GM18870 (cell line): ENCODE measurements around the gene FRRS1L.

Experiments used
- ATAC-seq: cut with Tn5 transposase; IDR thresholded peaks from one replicate; pipeline ENCODE4 v1.9.1; 2021; ENCODE audit warnings: moderate library complexity; ENCODE audit not compliant: unreplicated experiment

Gene FRRS1L, protein sequence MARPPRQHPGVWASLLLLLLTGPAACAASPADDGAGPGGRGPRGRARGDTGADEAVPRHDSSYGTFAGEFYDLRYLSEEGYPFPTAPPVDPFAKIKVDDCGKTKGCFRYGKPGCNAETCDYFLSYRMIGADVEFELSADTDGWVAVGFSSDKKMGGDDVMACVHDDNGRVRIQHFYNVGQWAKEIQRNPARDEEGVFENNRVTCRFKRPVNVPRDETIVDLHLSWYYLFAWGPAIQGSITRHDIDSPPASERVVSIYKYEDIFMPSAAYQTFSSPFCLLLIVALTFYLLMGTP

DNA sequence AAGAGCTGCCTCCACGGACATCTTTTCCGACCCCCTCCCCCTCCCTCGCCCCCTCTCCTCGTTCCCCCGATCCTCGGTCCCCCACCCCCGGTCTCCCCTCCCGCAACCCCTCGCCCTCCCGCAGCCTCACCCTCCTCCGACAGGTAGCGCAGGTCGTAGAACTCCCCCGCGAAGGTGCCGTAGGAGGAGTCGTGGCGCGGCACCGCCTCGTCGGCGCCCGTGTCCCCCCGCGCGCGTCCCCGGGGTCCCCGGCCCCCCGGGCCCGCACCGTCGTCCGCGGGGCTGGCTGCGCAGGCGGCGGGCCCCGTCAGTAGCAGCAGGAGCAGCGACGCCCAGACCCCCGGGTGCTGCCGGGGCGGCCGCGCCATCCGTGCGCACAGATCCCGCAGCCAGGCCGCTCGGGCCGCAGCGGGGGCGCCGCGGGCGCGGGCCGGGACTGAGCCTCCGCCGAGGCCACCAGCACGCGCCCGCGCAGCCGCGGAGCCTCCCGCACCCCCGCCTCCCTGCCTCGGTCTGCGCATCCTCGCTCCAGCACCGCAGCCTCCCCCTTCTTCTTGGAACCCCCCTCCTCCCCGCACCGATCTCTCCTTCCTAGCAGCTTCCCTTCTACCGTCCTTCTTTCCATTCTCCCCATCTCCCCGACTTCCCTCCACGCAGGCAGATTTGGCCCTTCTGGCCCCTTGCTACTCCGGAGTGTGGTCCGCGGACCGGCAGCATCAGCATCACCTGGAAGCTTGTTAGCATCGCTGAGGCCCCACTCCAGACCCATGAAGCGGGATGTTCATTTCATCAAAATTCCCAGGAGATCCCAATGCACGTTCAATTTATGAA, at the start of gene FRRS1L:
Gene FRRS1L (minus strand): TSS at position 479 of the 831 bp plus-strand sequence. CDS start 111 bp downstream, at position 368.
- ATAC-seq = no peak

DNA sequence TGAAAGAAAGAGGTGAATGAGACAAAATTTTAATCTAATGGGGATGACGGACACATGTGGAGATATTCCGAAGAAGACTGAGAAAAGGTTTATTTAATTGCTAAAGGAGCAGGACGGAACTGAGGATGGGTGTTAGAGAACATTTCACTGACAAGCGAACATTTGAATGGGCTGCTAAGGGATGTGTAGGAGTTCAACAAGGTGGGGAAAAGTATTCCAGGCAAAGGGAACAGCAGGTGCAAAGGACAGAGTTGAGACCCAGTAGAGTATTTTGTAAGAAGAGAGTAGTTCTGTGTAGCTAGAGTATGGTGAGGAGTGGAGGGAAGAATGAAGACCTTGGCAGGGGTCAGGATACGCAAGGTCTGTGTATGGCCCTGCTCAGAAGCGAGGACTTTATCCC, 47.4 kb upstream of the FRRS1L start:
- no peak for ATAC-seq

DNA sequence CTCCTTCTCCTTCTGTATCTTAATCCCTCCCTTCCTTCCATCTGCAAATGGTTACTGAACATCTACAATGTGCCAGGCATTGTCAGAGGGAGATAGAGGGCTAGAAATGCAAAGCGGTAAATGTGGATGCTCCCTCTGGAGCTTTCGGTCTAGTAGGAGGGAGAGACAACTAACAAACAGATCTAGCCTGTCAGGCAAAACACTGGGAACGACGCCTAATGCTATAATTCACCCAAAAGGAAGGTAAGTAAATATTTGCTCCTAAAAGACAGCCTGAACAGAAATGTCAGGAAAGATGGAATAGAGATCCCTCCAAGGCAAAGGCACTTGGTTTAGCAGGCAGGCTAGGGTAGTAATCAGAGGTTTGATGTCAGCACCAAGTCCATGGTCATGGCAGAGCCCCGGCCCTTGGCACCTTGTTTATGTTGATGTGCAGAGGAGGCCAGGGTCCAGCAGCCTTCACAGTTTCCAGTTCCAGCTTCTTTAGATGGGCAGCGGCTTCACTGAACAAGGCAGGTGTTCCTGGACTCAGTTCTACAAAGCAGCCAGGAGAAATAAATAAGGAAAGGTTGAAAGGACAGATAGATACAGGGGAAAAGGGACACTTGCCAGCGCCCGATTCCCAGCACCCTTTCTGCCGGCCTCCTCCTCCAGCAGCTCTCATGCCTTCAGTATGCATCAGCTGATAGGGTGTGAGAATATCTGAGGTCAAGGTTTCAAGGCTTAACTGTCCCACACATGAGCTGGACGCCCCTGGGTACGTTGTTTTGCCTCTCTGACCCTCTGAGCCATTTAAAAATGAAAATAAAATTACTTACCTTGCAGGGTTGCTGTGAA, 46.5 kb upstream of the FRRS1L start:
- no peak for ATAC-seq

DNA sequence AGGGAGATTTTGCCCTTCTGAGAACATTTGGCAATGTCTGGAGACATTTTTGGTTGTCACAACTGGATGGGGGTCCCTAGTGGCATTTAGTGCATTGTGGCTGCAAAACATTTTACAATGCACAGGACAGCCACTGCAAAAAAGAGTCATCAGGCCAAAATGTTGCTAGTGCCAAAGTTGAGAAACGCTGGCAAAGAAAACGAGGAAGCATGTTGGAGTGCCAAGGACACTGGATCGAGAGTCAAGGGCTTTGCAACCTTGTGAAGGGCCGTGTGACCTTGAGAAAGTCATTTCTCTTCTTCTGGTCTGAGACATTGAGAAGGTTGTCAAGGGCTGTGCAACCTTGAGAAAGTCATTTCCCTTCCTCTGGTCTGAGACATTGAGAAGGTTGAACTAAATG, 45.7 kb upstream of the FRRS1L start:
- ATAC-seq = no peak

DNA sequence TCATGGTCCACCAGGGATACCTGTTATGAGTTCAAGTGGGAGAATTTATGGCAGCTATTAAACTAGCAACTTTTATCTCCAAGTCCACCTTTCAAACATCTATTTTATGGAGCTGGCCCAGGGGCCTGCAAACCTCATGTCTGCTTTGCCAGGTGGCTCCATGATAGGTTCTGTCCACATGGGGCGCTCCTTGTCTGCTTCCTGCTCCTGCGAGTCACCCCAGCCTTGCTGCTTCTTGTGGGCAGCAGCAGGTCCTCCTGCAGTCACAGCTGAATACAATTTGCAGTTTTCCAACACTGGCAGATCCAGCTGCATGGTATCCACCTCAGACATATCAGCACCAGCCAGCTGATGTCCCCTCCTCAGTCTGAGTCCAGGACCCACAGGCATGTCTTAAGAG, 39.6 kb upstream of the FRRS1L start:
- ATAC-seq = no peak

DNA sequence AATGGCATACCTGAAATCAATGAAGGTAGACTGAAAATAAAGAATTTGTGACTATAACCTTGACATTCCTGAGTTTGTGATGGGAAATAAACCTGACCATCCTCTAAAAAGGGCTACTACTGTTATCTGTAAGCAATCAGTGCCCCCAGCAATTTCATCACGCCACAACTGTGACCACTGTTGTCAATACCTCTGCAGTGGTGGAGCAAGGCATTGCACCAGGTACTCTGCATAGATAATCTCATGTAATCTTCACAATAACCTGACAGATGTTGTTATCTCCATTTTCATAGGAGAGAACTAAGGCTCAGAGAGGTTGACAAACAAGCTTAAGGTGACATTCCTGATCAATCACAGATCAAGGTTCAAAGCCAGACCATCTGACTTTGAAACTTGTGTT, 38.5 kb upstream of the FRRS1L start:
- ATAC-seq = no peak

DNA sequence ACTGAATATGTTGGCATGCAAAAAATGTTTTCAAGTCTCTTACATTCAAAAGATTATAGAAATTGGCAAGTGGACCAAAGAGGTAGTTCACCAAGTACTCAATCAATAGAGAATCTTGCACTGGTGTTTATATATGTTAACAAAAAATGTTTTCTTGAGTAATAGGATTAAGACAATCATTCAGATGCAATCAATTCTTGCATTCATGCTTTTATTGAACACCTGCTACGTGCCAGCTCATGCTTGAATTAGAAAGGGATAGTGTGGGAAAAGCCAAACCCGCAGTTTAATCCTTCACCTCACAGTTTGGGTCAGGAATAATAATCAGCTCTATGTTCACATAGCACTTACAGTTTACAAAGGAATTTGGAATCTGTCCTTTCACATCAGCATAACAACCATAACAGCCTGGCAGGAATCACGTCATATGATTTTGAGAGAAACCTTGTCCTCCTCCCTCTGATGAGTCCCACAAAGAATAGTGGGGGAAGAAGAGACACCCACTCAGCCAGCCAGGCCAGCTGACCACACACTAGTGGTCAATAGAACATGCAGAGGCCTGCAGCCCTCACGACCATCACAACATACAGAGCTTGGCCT, 36.8 kb upstream of the FRRS1L start:
- no peak for ATAC-seq

DNA sequence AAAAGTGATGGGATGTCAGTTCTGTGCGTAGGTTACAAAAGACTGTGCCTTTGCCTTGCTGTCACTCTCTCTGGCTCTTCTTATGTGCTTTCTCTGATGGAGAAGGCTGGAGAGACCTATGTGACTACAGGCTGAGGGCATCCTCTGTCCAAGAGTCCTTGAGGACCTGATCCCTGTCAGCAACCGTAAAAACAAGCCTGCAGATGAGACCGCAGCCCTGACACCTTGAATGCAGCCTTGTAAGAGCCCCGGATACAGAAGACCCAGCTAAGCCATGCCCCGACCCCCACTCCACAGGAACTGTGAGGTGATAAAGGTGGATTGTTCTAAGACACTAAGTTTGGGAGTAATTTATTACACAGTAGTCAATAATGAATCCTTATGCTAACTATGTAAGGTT, 32.6 kb upstream of the FRRS1L start:
- ATAC-seq = no peak

DNA sequence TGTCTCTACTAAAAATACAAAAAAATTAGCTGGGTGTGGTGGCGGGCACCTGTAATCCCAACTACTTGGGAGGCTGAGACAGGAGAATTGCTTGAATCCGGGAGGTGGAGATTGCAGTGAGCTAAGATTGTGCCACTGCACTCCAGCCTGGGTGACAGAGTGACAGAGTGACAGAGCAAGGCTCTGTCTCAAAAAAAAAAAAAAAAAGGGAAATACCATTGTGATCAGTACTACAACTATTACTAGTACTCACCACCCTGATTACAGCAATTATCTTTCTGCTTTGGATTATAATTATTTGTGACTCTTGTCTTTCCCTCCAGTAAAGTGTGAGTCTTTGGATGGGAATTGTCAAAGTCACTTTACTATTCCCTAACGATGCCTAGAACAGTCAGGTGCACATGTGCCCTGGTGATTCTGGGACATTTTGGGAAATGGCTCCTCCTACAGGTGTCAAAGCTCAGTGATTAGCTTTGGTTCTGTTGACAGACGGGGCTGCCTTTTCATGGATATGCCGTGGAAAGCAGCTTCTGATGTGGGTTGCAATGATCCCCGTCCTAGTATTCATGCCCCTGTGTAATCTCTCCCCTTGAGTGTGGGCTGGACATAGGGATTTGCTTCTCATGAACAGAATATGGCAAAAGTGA, 31.8 kb upstream of the FRRS1L start:
- ATAC-seq = no peak

DNA sequence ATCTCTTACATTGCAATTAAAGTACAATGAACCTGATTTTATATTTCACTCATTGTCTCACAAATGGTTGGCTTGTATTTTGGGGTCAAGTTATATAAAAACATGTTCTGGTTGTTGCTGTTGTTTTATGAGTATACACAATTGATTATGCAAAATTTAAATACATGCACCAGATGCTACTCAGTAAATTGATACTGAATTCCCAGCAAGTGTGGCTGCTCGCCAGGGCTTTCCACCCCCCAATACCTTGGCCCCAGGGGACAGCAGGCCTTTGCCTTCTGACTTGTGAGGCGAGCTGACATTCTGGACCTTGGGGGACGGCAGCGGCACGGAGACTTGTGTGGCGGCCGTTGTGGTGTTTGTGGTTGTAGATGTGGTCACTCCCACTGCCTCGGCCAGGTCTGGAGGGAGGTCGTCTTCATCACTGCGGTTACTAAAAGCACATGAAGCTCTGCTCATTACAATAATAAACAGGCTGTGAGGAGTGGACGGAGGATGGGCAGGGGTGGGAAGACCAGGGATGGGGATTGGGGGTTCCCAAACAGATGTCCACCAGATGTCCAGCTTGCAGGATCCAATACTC, 27.0 kb upstream of the FRRS1L start:
- ATAC-seq = no peak

DNA sequence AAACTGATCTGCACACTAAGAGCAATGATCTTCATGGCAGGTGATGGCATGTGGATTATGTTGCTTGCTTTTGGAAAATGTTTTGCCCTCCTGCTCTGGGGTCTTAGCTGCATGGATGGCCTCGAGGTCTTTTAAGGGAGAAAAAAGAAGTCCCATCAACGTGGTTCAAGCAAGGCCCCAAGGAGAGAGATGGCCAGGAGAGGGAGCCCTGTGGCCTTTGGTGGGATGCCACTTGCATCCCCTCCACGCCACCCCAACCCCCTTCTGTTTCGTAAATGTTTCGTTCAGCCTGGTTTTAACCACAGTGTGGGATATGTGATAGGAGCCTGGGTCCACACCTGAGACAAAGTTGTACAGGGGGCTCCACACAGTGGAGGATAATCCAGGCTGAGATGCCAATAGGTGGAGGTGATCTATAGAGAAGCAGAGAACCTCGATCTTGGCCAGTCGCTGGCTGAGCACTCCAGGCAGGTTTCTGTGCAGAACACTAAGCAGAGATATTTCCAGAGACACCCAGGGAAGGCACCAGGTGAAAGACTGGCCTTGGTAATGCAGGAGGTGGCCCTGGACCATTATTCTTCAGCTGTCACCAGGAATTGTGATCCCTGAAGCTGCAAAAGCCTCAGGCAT, 25.8 kb upstream of the FRRS1L start:
- no peak for ATAC-seq

DNA sequence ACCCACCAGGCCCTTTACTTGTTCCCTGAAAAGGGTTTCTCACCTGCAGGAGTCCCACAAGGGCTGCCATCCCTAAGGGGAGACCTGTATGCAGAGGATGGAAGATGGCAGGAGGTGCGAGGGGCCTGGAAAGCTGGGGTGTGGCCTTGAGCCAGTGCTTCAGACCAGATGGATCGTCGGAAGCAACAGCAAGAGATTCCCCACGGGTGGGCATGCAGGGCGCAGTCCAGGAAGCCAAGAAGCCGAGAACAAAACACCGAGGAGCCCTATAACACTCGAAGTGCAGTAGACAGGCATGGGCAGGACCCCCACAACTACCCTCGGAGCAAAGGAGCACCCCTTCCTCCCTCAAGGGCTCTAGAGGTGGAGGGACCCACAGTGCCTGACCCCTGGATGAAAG, 24.7 kb upstream of the FRRS1L start:
- ATAC-seq = no peak

DNA sequence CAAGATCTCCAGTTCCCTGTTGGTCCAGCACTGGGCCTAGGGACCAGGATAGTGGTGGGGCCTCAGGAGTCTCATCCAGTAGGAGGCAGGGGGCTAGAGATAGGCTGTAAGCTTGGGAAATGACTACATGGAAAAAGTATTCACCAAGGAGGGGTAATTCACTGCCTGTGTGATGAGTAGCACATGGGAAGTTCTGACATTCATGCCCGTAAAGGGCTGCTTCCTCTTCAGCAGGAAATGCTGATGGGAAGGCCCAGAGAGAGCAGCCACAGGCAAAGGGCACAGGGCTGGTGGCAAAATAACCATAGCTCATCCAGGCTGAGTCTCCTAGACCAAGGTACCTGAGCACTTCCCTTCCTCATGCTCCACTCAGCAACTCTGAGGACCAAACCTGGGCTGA, 23.1 kb upstream of the FRRS1L start:
- no peak for ATAC-seq

DNA sequence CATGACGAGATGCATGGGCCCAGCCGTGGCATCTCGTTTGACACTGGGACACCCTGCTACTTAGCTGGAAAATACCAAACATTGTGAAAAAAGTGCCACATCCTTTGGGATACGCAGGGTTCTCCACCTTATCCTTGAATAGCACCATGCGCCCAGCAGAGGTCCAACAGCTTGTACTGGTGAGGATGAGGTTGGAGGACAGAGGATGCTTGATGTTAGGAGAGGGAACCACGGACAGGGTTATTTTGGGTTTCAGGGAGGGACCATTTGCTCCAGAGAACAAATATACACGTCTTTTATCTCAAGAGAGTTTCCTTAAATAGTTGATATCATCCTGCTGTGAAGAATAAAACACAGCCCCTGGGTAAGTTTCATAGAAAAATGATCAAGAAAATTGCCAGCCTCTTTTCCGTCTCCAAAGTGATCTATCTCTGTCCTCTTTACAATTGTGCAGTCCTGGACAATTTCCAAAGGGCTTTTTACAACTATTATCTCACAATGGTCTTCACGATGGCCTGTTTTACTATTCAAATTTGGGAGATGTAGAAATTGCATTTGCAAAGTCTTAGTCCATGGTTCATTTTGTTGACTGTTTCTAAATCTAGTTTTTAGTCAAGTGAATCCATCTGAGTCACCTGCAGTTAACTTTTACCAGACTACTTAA, 19.9 kb upstream of the FRRS1L start:
- no peak for ATAC-seq

DNA sequence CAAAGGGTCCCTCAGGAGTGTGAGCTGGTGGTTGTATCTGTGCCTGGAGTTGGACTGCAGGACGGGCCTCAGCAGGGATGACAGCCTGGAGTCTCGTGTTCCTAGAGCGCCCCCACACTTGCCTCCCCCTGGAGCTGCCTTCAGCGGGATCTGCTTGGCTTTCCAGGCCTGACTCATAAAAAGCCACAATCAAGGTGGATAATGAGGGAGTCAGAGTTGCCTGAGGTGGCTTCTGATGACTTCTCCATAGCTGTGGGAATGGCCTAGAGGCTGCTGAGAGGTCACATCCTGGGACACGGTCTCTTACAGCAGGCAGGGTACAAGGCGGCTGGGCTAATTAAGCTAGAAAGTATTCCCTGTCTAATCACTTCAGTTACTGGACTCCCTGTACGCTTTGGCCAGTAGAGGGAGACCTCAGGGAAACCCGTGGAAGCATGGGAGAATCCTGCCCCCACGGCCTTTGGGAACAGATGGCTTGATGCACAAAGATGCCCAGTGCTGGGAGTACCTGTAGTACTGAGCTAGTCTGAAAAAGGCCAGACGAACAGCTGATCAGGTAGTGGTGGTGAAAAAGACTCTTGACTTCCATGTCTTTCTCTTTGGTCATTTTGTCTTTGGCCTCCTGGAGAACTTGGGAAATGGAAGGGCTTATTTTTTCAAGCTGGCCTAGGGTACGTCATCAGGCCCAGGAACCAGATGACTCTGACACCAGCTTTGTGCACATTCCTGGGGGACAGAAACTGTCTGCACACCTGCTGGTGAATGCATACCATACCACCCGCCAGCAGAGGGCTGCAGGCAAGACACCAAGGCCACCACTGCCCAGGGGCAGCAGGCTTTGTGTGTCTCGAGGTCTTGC, 16.1 kb upstream of the FRRS1L start:
- ATAC-seq = no peak

DNA sequence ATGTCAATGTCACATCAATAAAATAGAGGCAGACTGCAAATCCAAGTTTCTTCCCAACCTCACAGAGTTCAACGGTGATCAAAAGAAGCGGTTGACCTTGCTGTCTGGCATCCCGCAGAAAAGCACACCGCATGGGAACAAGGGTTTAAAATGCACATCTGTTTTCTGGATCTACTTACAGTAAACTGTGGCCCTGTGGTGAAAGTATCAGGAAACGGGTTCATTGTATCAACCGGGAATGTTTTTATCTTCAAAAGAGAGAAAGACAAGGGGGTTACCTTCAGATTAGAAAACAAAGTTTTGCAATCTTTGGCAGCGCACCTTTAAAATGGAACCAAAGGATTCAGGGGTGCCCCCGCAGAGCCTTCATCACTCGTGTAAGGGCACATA, 15.5 kb upstream of the FRRS1L start:
- no peak for ATAC-seq

DNA sequence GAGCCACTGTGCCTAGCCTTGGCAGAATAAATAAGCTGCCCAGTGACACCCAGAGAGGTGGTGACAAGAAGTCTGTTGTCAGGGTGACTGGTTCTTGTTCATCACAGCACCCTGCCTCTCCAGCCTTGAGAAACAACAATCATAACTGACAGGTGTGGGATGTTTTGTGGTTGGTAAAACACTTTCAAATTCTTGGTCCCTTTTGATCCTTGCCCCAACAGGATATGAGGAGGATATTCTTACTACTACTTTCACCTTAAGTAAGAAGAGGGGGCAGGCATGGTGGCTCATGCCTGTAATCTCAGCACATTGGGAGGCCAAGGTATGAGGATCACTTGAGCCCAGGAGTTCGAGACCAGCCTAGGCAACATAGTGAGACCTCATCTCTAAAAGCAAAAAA, 14.2 kb upstream of the FRRS1L start:
- peak; percentile 76 for ATAC-seq

DNA sequence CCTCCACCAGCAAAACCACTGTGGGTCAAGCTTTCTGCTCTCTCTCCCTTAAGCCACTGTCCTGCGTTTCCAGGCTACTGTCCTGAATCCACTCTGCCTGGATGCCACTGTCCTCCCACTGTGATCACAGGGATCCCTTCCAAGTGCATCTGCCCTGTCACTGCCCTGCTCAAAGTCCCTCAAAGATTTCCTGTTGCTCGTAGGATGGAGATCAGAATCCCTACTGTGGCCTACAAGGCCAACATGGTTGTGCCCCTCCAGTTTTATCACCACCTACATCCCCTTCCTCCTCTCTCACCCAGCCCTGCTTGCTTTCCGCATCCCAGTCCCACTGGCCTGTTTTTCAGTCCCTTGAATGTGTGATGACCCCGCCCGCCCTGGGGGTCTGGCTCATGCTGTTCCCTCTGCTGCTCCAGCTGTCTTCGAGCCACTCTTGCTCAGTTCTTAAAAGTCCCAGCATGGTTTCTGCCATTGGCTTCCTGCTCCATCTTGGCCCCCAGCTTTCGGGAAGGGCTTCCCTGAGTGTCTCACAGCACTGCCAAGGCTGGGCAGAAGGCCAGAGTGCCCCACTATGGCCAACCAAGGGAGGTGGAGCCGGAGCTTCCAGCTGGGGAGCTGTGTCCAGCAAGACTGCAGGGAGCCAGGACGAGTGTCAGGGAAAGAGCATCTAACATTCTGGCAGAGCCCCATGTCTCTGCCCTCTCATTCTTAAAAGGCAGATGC, 12.9 kb upstream of the FRRS1L start:
- no peak for ATAC-seq
